GM18951 (cell line): ENCODE results near the gene SMURF2.

Experiments
- POLR2A ChIP-seq: IDR thresholded peaks from 4 replicates; pipeline ENCODE4 v1.6.1; 2011; ENCODE audit warnings: mild to moderate bottlenecking; ENCODE audit not compliant: insufficient read length, insufficient read depth; ENCODE audit errors: extremely low read depth
- in situ Hi-C: fragments of 300-500 bp; cut with MboI; formaldehyde crosslinking; loops from one replicate; pipeline ENCODE4 v1.12.0; 2022; ENCODE audit warnings: low sequenced_read_pairs, mixed read lengths, inconsistent platforms; ENCODE audit not compliant: unreplicated experiment

The SMURF2 gene

GRCh38 chr17:64538508-64539130, 123.5 kb downstream of the SMURF2 start:
- no peak for TF ChIP-seq POLR2A

GRCh38 chr17:64537488-64537887, 124.6 kb downstream of the SMURF2 start:
- in situ Hi-C loops, result no loop called here

More at GRCh38 chr17:64538508-64539130, 123.5 kb downstream of the SMURF2 start:
- in situ Hi-C loops, result no loop called here

DNA sequence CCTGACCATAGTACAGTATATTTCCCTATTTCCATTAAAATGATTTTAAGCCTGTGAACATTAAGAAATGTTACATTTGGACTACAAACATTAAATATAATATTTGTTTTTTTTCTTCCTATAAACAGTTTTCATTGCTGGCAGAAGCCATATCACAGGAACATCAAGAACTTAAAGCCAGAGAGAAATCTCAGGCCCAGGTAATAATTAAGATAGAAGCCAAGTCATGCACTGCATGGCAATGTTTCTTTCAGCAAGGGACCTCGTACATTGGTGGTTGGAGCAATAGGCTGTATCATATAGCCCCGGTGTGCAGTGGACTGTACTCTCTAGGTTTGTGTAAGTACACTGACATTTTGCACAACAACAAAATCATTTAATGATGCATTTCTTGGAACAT, 125.2 kb downstream of the SMURF2 start:
- in situ Hi-C loops, result no loop called here

More at GRCh38 chr17:64537488-64537887, 124.6 kb downstream of the SMURF2 start:
- TF ChIP-seq POLR2A, result no peak

GRCh38 chr17:64535357-64535756, 126.8 kb downstream of the SMURF2 start:
- no peak for TF ChIP-seq POLR2A
- in situ Hi-C loops, result no loop called here

More for the DNA sequence above, 125.2 kb downstream of the SMURF2 start:
- no peak for TF ChIP-seq POLR2A

DNA sequence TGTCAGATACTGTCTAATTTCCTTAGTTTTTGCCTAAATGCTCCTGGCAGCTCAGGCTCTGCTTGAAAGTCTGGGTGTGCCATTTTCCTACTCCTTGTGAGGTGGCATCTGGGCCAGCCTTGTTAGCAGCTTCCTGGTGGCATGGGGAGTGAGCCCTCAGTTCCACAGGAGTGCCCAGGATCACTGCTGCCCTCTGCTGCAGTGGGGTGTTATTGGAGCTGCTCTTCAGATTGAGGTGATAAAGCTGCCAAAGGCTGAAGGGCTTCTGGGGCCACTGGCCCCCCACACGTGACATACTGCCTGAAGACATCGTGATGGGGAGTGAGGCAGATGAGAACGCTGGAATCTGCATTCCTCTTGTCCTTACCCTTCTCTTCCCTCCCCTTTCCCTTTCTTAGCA, 127.9 kb downstream of the SMURF2 start:
- in situ Hi-C loops, result no loop called here
- TF ChIP-seq POLR2A, result no peak

- no peak for TF ChIP-seq POLR2A
- in situ Hi-C loops, result no loop called here
Observed at GRCh38 chr17:64533784-64534183, 128.3 kb downstream of the SMURF2 start.

DNA sequence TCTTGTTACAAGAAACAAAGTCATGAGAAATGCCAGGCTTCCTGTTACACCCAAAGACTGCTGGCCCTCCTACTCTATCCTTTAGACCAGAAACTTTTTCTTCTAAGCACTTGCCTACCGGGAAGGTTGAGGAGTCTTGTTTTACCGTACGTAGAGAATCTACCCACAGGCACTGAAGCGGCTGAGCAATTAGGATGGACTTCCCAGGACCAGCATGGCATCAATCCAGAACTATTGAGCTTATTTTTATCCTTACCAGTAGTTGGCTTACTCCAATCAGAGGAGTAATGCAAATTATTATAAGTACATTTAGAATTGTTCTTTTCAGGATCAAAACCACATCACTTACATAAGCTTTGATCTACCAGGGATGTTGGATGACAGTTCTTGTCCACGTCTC, 129.7 kb downstream of the SMURF2 start:
- in situ Hi-C loops, result no loop called here

GRCh38 chr17:64531955-64532371, 130.1 kb downstream of the SMURF2 start:
- no peak for TF ChIP-seq POLR2A
- in situ Hi-C loops, result no loop called here

More for the DNA sequence above, 129.7 kb downstream of the SMURF2 start:
- no peak for TF ChIP-seq POLR2A

- in situ Hi-C loops, result no loop called here
- TF ChIP-seq POLR2A, result no peak
Observed at GRCh38 chr17:64529221-64529620, 132.9 kb downstream of the SMURF2 start.

DNA sequence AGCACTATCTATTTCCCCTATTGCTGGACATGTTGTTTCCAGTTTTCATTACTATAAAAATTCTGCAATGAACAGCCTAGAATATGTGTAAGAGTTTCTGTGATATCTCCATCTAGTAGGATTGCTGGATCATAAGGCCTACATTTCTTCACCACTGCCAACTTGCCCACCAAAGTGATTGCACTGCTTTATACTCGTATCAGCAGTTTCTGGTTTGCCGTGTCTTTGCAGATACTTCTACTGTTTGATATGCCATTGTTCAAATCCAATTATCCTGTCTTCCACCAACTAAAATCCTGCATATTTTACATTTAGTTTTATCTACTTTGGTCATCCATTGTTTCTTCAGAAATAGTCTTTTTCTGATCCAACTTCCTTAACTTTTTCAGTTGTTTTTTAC, 134.2 kb downstream of the SMURF2 start:
- no peak for TF ChIP-seq POLR2A
- in situ Hi-C loops, result no loop called here

DNA sequence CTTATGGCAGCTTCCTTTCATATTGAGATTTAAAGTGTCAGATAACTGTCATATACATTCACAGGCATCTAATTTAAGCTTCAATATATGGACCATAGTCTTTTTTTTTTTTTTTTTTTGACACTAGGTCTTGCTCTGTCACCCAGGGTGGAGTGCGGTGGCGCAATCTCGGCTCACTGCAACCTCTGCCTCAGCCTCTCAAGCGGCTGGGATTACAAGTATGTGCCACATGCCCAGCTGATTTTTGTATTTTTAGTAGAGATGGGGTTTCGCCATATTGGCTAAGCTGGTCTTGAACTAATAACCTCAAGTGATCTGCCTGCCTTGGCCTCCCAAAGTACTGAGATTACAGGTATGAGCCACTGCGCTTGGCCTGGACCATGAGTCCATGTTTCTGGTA, 141.7 kb downstream of the SMURF2 start:
- in situ Hi-C loops, result no loop called here
- no peak for TF ChIP-seq POLR2A

DNA sequence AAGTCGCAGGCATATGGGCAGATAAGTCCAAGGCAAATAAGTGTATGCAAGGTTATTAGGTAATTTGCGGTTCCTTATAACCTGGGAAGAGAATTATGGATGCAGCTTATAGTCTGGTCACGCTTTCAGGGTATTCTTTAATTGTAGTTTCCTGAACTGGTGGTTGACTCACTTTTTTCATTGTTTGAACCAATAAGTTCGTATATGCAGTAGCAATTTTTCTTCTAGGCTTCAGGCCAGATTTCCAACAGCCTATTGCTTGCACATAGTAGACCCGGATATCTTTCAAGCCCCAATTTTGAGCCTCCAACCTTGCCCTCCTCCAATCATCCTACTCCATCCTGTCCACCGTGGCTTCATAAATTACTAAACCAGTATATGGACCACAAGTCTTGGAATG, 142.5 kb downstream of the SMURF2 start:
- in situ Hi-C loops, result no loop called here
- no peak for TF ChIP-seq POLR2A

- in situ Hi-C loops, result no loop called here
- no peak for TF ChIP-seq POLR2A
Observed at GRCh38 chr17:64515829-64516228, 146.3 kb downstream of the SMURF2 start.

GRCh38 chr17:64515419-64515818, 146.7 kb downstream of the SMURF2 start:
- in situ Hi-C loops, result no loop called here
- TF ChIP-seq POLR2A, result no peak

GRCh38 chr17:64509179-64509578, 152.9 kb downstream of the SMURF2 start:
- in situ Hi-C loops, result no loop called here
- no peak for TF ChIP-seq POLR2A

- in situ Hi-C loops, result no loop called here
- TF ChIP-seq POLR2A, result no peak
Observed at GRCh38 chr17:64508683-64509082, 153.4 kb downstream of the SMURF2 start.
